Stimulated activated CD4-positive, alpha-beta T cell treated with anti-CD3 and anti-CD28 coated beads, Interleukin-1b, Interleukin-23, amount 100 ng/mL, for 1 hour (primary cell): Measurements from ENCODE around the gene ARHGAP26.

Experiments
- DNase-seq, 2 donors: peaks; one replicate each; pipeline ENCODE4 v3.0.0-alpha.2; 2020; ENCODE audit warnings: low read depth in 2 of 2

ARHGAP26 gene

GRCh38 chr5:143206196-143207053 lies 436.2 kb downstream of the ARHGAP26 start:
- no peak for DNase-seq

DNA sequence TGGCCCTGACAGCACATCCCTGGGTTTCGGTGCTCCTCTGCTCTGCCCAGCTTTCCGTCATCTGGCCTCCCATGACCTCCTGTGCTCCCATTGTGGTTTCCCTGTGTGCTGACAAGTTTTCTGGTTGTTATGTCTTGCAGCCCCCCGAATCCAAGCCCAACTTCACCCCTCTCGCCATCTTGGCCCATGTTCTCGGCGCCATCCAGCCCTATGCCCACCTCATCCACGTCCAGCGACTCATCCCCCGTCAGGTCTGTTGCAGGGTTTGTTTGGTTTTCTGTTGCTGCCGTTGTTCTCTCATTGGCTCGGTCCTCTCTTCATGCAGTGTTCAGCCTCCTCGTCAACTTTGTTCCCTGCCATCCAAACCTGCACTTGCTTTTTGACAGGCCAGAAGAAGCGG lies 436.9 kb downstream of the ARHGAP26 start:
- no peak for DNase-seq

DNA sequence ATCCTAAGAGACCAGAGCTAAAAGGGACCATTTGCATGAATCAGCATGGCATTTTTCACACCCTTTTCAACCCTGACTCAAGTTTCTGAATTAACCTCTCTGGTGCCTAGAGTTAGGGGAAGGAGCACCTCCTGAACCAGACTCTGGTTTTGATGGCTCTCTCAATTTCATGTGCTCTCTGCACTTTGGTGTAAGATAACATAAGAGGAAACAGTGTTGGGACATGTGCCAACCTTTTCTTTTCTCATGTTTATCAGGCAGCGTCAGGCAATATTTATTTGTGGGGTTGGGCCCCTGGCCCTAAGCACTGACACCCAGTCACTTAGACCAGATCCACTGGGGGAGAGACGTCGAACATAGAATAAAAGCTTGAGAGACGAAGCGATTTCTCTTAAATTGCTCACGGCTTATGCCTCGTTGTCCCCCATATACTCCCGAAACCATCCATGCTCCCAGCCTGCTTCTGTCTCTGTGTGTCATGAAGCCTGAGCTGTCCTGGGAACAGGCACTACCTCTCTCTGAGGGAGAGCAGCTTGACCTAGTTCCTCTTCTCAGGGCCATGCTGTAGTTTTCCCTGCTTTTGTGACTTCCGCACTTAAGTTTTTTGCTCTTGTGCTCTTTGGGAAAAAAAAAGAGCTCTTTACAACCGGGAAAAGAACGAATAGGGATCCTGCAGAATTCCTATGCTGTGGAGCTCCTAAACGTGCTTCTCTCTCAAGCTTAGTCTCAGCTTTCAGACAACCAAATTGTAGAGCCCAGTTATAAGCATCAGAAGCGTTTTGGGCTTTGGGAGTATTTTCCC lies 437.6 kb downstream of the ARHGAP26 start:
- no peak for DNase-seq

DNA sequence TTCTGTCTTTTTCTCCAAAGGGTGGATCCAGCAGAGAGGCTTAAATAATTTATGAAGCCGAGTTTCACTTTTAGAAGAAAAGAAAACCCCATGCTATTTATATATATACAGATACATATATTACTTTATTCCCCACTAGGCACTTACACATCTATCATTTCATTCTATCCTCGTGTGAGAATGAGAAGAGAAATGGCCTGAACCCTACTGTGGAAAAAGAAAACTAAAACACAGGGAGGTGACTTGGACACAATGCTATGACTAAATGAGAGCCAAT lies 438.1 kb downstream of the ARHGAP26 start:
- no peak for DNase-seq

- no peak for DNase-seq
Observed at GRCh38 chr5:143208781-143209510, 438.8 kb downstream of the ARHGAP26 start.

- DNase-seq, result no peak
Observed at GRCh38 chr5:143209881-143210395, 439.8 kb downstream of the ARHGAP26 start.

DNA sequence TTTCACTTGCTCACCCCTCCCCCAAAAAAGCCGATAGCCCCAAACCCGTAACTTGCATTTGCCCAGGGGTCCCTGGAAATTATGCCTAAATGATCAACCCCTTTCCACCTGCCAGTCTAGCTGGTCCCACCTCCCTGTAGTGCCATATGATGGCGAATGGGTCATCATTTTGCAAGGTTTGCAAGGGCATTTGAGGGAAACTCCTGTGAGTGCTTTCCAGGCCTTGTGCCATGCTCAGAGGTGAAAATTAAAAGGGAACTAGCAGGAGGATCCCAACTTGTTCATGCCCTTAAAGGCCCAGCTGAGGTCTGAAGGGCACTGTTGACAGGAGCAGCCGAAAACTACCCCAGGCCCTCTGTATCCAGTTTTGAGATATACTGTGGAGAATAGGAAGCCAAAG lies 440.4 kb downstream of the ARHGAP26 start:
- DNase-seq, result no peak

GRCh38 chr5:143212261-143212660 lies 442.1 kb downstream of the ARHGAP26 start:
- no peak for DNase-seq

- DNase-seq, result no peak
Observed at GRCh38 chr5:143213231-143213850, 443.2 kb downstream of the ARHGAP26 start.

DNA sequence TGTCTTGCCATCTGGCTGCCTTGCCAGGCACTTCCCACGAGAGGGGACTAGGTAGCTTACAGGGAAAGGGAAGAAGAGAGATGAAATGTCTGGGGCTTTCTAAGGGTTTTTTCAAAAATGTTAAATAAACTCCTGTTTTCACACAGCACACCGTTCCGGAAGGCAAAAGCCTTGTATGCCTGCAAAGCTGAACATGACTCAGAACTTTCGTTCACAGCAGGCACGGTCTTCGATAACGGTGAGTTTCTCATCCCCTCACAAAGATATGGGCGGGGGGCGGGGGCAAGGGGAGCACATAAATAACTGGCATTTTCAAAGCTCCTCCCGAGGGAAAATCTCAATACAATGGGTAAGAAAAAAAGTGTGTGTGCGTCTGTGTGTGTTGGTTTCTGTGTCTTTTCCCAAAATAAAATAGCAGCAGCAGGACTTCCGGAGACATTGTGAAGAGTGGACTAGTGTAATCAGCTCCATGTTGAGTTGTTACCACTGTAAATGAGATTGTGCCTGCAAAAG lies 443.7 kb downstream of the ARHGAP26 start:
- no peak for DNase-seq

GRCh38 chr5:143214458-143214857 lies 444.3 kb downstream of the ARHGAP26 start:
- no peak for DNase-seq

DNA sequence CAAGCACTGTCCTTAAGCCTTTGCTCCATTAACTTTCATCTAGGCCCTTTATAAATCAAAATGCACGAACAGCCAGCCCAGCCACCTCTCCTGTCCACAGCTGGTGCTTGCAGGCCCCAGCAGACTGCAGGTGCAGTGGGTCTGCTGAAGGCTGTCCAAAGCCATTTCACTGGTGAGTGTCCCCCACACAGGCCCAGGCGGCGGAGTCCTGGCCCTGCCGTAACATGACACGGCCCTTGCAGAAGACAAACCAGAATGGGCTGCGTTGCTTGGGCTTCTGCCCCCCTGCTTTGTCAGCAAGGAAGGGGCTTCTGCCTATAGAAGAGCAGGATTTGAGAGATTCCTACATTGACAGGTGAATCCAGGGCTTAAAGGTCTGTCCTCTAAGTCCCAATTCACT lies 444.7 kb downstream of the ARHGAP26 start:
- no peak for DNase-seq

DNA sequence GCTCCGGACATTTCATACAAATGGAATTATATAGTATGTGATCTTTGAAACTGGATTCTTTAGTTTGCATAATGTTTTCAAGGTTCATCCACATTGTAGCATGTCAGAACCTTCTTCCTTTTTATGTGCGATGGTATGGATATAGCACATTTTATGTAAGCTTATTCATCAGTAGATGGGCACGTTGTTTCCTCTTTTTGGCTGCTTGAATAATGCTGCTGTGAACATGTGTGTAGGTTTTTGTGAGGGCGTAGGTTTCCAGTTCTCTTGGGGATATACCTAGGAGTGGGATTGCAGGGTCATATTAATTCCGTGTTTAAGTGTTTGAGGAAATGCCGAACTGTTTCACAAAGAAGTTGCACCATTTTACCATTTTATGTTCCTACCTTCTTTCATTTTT lies 445.5 kb downstream of the ARHGAP26 start:
- DNase-seq, result no peak

GRCh38 chr5:143216211-143216610 lies 446.0 kb downstream of the ARHGAP26 start:
- DNase-seq, result no peak

DNA sequence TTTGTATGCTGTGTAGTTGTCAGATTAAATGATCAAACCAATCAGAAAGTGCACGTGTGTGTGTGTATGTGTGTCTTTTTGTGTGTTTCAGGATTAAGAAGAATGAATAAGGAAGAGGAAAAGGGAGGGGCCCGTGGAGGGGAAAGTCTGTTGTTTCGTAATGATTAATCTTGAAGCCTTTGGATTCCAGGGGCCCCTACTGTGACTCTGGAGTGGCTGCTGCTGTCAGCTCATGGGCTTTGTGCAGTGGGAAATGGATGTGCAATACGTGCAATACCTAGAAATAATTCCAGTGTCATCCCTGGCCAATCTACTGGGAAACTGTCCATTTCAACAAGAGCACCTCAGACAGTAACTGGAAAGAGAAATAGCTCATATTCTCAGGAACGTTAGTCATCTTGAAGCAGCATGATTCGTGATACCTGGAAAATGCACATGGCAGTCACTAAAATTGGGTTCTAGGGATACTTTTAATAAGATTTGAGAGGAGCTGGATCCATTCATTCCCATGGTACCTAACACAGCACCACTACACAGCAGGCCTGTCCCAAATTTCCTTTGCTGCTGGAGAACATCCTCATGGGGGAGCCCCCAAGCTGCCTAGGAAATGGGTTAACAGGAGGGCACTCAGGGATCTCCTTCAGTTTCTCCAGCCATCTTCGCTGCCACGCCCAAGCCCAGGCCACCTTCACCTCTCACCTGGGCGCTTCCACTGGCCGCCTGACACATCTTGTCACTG lies 447.1 kb downstream of the ARHGAP26 start:
- no peak for DNase-seq

- no peak for DNase-seq
Observed at GRCh38 chr5:143217804-143218160, 447.6 kb downstream of the ARHGAP26 start.

- DNase-seq, result no peak
Observed at GRCh38 chr5:143218517-143219170, 448.5 kb downstream of the ARHGAP26 start.

- no peak for DNase-seq
Observed at GRCh38 chr5:143219696-143220095, 449.5 kb downstream of the ARHGAP26 start.

DNA sequence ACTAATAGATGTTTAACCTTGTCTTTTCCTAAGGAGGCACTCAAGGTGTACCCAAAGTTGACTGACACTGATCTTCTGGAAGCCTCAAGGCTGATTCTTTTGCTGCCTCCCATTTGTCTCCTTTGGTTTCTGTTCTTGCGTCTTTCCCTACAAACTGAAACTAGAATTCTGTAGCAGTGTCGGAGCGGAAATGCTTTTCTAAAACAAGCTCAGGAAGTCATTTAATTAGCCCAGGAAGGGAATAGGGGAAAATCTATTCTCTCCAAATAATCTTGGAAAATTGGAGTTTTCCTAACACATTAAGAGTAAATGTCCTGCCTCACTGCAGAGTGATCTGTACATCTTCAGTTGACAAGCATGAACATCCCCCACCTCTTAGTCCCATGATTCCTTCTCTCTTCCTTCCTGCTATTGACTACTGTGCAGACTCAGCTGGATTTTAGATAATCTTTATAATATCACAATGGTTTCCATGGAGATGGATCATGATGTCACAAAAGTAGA lies 450.6 kb downstream of the ARHGAP26 start:
- no peak for DNase-seq
